Erythroblast (primary cell): Measurements from ENCODE around the gene SLITRK6.

Experiments used
- GATA1 ChIP-seq: IDR thresholded peaks from 2 replicates; pipeline ENCODE4 v1.6.1; 2011; ENCODE audit warnings: low read depth, mild to moderate bottlenecking, control low read depth, low read length, moderate library complexity
- POLR2A ChIP-seq: IDR thresholded peaks from 2 replicates; pipeline ENCODE4 v1.6.1; 2011; ENCODE audit warnings: mild to moderate bottlenecking, low read length

GRCh38 chr13:85797311-85797710 lies 1.9 kb downstream of the SLITRK6 start:
- TF ChIP-seq POLR2A: no peak
- no peak for TF ChIP-seq GATA1
